ENCODE results near the gene HIGD1A.
A peak's percentile ranks its signal among the peaks of the same experiment; 100 is the strongest.
"Not testable (repeated sequence)": the region's sequence is repeated elsewhere in the genome, so short reads cannot be mapped to it uniquely, and the experiment has no call there.

Gene HIGD1A

DNA sequence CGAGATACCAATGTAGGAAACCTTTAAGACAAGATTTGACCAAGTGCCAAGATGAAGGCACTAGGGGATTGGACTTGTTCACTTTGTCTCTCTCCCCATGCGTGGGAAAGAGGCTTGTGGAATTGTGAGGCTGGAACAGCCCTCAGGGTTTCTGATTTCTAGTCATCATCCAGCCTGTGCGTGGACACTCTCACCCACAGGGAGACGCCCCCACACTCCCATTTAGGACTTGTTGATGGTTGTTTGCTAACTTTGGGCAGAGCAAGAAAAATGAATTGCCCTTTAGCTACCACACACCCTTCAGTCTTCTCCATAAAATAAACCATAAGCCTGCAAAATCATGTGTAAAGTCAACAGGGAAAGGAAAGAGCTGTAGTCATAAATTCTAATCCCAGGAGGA is 23.4 kb upstream of the HIGD1A start:
- DNase-seq, result no peak

DNA sequence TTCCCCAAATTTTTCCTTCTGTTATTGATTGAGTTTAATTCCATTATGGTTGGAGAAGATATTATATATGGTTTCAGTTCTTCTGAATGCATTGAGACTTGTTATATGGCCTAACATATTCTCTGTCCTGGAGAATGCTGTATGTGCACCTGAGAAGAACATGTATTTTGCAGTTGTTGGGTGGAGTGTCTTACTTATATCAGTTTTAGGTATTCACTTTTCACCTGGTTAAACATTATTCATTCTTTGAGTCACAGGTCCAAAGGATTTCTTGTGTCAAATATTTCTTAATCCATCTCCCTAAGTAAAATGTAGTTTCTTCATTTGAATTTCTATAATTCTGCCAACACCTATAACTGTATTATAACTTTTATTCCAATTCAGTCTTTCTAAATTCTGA is 22.7 kb upstream of the HIGD1A start:
- DNase-seq, result no peak

DNA sequence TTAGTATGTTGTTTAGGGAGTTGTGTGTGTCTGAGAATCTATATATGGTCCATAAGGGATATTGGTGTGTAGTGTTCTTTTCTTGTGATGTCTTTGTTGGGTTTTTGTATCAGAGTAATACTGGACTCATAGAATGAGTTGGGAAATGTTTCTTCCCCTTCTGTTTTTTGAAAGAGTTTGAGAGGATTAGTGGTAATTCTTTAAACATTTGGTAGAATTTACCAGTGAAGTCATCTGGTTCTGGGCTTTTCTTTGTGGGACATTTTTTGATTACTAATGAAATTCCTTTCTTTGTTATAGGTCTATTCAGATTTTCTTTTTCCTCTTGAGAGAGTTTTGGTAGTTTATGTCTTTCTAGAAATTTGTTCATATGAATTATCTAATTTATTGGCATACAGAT is 21.9 kb upstream of the HIGD1A start:
- DNase-seq, result no peak

DNA sequence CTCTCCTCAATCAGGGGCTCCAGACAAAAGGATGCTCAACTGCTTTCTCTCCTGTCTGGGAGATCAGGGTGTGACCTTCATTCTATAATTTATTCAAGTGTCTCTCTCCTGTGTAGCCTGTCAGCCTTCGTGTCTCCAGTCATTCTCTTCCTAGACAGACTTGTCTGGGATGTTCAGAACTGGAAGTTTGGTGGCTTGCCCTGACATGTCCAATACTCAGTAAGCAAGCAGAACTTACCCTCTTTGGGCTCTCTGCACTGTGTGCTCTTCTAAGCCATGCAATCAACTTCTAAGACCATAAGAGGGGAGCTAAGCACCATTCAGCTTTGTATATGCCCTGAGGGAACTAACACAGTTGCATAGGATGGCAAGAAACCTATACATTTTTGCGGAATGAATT is 19.1 kb upstream of the HIGD1A start:
- DNase-seq, result no peak

DNA sequence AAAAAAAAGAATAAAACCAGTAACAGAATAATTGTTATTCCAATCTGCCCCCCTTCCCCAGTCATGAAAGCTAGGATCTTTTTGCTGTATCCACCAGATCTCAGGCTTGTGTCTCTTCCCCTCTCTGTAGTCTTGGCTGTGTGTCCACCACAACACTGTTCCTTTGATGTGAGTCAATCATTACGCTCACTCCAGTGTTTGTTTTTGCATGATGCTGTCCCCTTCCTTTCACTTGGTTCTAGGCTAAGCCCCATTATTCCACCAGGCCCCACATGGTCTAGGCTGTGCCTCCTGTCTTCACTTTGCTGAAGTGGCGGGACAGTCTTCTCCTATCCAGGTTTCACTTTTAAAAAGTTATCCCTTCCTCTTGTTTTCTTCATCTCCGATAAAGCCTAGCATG is 18.5 kb upstream of the HIGD1A start:
- no peak for DNase-seq

DNA sequence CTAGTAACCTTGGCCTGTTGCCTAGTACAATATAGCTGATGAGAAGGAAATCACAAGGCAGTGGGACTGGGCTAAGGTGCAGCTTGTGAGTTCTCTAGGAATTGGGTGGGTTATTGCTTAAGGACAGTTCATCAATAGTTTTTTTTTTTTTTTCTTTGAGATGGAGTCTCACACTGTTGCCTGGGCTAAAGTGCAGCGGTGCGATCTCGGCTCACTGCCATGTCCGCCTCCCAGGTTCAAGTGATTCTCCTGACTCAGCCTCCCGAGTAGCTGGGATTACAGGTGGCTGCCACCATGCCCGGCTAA is 16.4 kb upstream of the HIGD1A start:
- no peak for DNase-seq

DNA sequence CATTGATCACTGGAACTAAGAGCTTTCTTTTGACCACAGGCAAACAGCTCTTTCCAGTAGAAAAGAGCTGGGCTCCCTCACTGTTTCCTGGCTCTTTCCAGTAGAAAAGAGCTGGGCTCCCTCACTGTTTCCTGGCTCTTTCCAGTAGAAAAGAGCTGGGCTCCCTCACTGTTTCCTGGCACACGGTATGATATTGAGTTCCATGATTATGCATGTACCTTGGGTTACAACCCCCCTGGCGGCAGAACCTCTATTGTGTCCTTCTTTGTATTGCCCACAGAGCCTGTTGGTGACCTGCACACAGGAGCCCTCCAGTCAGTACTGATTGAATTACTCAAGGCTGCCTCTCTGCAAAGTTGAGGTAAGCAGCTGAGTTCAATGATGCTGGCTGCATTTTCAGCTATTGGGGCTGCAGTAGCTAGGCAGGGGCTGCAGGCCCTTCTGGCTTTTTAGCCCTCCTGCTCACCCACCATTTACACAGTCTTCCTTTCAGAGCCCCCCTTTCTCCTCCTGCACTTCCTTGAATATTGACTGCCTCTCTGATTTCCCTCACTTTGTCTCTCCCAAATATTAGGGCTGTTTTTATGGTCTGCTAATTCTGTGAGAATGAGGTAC is 15.2 kb upstream of the HIGD1A start:
- no peak for DNase-seq

DNA sequence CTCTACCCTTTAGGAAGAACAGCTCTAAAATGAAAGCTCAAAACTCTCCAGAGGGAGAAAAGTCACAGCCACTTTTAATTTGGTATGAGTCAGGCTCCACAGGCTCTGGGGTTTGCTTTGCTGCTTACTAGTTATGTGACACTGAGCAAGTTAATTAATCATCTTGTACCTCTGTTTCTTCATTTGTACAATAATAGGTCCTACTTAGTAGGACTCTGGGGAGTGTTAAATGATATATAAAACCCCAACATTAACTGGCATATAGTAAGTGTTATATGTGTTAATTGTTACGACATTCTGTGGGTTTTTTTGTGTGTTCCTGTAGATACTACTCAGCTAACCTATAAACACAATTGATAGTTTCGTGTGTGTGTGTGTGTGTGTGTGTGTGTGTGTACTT is 11.5 kb upstream of the HIGD1A start:
- no peak for DNase-seq

DNA sequence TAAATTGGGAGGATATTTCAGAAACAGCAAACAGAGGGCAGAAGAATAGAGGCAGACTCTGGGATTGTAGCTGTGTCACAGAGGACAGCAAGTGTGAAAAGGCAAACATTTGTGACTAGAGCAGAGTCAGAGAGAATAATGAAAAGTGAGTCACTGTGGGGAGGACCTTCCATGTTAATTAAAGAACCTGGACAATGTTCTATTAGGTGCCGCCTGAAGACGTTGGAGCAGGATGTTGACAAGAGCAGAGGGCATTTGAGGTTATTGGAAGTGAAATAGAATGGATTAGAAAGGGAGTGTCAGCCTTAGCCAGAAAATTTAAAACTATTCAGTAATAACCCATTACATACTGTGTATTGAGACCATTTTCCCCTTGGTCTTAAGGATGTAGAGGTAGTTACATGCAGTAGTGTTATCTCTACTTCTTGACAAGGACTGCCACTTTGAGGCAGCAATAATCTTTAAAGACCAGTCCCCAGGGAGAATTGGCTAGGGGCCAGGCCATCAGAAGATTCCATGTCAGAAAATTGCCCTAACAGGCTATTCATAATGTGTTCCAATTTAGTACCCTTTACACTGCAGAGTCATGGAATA is 10.7 kb upstream of the HIGD1A start:
- no peak for DNase-seq

DNA sequence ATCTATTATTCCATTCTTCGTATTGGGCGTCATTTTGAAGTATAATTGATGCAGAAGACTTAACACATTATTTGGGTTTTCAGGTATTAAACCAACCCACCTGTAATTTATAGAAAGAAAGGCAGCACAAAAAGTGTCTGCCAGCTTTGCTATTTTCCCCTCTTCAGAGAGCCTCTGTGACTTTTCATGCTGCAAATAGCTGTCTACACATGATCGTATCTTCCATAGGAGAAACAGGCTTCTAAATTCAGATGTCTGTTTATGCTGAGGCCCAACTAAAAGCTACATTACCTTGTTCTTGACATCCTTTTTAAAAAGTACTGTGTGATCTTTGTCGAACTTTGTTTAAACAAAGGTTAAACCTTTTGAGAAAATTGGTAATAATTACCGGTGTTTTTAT is 10.0 kb upstream of the HIGD1A start:
- no peak for DNase-seq

DNA sequence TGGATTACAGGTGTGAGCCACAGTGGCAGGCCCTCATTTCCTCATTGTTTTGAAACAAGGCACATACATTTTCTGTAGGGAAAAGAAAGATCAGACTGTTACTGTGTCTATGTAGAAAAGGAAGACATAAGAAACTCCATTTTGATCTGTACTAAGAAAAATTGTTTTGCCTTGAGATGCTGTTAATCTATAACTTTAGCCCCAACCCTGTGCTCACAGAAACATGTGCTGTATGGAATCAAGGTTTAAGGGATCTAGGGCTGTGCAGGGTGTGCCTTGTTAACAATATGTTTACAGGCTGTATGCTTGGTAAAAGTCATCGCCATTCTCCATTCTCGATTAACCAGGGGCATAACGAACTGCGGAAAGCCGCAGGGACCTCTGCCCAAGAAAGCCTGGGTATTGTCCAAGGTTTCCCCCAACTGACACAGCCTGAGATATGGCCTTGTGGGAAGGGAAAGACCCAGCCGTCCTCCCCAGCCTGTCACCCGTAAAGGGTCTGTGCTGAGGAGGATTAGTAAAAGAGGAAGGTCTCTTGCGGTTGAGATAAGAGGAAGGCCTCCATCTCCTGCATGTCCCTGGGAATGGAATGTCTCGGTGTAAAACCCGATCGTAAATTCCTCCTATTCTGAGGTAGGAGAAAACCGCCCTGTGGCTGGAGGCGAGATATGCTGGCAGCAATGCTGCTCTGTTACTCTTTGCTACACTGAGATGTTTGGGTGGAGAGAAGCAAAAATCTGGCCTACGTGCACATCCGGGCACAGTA is 7.0 kb upstream of the HIGD1A start:
- DNase-seq, result not testable (repeated sequence)

DNA sequence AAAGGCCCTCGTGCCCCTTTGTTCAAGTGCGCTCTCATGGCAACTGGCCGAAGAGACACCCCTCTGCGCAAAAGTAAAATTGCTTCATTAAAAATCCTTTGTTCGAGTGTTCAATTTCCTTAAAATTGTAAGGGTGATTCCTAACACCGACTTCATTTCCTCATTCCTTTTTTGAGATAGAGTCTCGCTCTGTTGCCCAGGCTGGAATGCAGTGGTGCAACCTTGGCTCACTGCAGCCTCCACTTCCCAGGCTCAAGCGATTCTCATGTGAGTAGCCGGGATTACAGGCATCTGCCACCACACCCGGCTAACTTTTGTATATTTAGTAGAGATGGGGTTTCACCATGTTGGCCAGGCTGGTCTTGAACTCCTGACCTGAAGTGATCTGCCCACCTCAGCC is 6.4 kb upstream of the HIGD1A start:
- not testable (repeated sequence) for DNase-seq

DNA sequence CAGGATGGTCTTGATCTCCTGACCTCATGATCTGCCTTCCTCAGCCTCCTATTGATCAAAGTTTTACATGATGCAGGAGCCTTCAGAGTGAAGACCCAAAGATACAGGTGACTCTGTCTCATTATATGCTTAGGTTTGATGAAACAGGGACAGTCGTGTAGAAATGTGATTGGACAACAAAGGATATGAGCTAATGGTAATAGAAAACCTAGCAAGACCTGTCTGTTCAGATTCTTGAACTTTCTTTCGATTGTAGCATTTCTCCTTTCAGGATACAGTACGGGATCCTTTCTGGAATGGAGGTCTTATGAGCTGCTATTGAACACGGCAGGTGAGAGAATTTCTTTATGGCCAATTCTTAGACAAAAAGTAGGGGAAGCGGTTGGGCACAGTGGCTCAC is 4.9 kb upstream of the HIGD1A start, which contains the start of gene ACKR2:
TSS of gene ACKR2 (plus strand) at position 244 of the 400 bp plus-strand sequence. CDS start 55,058 bp downstream, outside the sequence.
- no peak for DNase-seq

DNA sequence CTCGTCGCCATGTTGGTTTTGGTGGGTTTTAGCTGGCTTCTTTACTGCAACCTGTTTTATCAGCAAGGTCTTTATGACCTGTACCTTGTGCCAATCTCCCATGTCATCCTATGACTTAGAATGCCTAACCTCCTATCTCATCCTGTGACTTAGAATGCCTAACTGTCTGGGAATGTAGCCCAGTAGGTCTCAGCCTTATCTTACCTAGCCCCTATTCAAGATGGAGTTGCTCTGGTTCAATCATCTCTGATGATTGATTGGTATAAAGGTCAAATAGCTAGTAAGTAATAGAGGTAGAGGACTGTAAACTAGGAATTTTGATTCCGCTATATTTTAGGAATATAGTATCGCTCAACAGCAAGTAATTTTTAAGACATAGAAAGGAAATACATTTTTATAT is 3.6 kb upstream of the HIGD1A start:
- DNase-seq, result no peak

DNA sequence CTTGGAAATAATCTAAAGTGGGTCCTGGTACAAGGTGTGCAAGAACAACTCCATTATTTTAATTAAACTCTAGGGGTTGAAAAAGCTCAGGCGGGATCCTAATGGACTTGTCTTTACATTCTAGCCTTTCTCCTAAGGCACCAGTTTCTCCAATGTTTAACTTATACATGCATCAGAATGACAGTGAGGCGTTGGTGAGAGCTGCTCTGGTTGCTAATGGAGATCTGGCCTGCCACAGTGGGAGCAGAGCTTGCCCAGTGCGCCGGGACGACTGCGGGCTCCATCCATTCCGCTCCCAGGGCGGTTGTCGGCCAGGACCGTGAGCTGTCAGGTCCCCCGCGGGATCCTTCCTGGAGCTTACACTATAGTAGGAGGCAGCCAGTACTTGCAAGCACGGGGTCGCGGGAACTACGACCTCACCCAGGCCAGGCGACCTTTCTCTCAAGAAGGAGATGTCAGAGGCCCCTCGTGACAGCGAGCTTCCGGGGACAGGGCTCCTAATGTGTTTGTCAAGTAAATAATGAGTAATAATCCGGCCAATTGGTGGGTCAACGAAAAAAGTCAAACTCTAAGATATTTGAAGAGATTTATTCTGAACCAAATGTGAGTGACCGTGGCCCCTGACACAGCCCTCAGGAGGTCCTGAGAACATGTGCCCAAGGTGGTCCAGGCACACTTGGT is 991 bp upstream of the HIGD1A start:
- peak; percentile 14 for DNase-seq

DNA sequence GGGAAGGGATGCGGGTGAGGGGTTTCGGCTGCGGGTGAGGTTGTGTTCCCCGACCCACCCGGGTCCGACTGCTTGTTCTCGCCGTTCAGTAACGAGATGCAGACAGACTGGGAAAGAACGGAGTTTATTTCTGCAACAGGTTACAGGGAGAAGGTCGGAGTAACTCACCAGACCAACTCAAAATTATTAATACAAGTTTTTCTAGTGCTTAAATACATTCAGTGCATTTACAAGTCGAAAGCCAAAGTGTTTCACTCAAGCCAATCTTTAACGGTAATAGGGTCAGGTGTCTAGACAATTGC is 492 bp upstream of the HIGD1A start:
- no peak for DNase-seq

DNA sequence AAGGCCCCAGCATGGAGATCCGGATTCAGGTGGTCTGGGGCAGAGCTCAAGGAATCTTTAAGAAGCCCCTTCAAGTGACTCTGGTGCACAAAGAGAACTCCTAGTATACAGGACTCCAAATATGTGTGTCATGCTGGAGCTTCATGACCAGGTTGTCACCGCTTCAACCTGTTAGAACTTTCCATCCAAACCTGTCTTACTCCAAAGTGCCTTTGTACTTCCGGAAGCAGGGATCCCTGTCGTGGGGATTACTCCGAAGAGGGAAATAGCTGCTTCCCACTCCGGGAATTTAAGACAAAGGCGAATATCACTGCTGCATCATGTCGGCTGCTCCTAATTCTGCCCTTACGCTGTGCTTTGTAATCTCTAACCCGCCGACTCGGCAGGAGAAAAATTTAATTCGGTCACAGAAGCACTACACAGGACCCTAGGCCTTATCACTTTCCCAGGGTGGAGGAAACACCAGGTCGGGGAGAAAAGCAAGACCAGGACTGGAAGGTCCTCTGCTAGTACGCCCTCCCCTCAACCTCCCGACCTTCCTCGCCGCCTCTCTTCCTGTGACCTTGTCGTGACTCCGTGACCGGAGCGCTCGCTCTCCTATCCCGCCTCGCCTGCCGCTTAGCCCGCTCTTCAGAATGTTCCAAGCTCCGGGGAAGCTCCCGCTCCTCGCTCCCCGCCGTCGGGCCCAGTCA is 730 bp downstream of the HIGD1A start:
- DNase-seq, result peak; percentile 28

DNA sequence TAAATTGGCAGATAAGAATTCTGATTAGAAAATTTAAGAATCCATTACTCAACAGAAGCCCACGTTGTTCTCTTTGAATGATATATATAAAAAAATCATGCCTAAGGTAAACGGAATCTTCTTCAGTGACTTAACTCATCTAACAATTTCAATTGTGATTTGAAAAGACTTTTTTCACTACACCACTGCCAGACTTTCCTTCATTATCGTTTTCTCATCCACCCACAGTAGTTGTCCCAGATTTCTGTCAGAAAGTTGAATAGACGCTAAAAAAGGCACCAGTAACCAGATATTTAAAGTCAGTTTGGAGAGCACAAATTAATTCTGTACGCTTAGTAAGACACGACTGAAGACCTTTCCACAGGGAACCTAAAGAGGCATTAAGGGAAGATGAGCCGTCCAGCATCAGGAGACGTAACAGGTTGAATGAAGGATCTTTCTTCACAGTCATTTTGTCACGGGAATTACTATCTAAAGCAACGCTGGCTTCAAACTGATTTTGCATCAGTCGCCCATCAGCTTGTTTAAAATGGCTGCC is 1.3 kb downstream of the HIGD1A start:
- no peak for DNase-seq

DNA sequence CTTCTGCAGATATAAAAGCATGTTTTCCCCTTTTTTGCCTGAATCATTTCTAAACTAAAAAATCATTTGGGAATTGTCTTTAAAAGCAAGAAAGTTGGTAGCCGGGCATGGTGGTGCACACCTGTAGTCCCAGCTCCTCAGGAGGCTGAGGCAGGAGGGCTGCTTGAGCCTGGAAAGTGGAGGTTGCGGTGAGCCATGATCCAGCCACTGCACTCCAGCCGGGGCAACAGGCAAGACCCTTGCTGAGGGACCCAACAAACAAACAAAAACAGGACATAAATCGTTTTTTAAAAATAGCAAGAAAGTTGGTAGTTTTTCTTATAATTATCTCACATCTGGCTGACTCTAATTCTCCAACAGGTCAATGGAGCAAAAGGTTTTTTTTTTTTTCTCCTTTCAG is 2.5 kb downstream of the HIGD1A start:
- no peak for DNase-seq

DNA sequence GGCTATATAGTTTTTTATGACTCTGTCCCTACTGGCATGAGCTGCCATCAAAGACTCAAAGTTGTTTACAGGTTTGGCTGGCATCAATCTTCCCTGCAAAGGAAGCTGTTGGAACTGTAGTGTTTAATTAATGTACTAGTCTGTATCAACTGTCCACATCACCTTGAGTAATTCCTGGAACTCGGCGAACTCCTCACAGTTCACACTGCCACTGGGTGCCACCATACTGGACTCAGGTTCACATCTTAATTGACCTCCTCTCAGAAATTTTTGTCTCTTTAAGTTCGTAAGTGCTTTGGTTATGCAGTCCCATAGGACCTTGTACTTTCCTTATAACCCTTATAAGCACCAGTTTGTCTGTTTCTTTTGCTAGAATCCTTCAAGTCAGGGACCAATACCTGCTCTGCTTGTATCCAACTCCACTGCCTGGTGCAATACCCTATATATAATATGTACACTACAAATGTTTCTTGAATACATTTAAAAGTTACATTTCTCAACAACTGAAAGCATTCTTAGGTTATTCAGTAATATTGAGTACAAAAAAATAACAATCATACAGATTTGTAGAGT is 3.2 kb downstream of the HIGD1A start:
- DNase-seq, result no peak

DNA sequence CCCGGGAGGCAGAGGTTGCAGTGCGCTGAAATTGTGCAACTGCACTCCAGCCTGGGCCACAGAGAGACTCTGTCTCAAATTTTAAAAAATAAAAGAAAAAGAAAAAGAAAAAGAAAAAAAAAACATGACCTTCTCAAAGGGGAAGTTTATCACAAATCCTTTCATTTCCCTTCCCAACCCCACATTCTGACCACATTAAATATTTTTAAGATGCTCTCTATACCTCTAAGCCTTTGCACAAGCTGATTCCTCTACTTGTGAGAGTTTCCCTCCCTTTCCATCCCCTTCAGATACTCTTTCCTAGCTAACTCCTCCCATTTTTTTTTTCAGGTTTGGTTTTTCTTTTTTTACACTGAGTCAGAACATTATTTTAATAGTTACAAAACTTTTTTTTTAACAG is 4.0 kb downstream of the HIGD1A start:
- no peak for DNase-seq

DNA sequence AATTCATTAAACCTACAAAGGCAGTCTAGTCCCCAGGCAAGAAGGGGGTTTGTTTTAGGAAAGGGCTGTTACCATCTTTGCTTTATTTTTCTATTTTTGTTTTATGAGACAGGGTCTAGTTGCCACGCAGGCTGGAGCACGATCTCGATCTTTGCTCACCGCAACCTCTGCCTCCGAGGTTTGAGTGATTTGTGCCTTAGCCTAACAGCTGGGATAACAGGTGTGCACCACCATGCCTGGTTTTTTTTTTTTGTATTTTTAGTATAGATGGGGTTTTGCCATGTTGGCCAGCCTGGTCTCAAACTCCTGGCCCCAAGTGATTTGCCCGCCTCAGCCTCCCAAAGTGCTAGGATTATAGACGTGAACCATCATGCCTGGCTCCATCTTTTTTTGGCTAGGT is 4.9 kb downstream of the HIGD1A start:
- DNase-seq, result no peak

DNA sequence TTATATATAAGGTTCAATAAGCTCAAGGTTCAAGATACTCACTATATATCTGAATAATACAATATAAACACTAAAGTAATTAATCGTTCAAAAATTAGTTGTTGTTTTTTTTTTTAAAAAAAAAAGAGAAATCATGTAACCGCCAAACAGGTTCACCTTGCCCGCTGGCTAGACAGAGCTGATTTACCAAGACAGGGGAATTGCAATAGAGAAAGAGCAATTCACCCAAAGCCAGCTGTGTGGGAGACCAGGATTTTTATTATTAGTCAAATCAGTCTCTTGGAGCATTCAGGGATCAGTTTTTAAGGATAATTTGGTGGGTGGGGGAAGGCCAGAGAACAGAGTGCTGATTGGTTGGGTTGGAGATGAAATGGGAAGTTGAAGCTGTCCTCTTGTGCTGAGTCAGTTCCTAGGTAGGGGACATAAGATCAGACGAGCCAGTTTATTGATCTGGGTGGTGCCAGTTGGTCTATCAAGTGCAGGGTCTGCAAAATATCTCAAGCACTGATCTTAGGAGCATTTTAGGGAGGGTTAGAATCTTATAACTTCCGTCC is 7.9 kb downstream of the HIGD1A start:
- DNase-seq, result no peak

All from activated CD8-positive, alpha-beta memory T cell treated with anti-CD3 and anti-CD28 coated beads, Interleukin-2, amount 50 U/mL, for 4 hours (primary cell).